ENCODE measurements around the gene SCAF4.

DNA sequence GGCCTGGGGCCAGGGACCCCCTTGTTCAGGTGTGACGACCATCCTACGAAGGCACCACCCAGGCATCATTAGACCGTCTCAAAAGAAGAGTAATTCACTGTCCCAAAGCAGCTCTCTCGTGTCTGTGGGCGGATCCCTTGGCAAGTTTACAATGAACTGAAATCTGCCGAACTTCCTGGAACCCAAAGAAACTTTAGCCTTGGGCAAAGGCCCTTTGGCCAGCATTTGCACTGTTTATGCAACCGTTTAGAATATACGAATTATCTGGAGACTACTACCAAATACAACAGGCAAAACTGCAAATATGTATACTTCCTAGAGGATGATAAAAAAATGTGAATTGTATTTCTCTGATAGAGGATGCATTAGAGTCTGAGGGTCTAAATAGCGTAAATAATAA is 73.9 kb downstream of the SCAF4 start:
- TF ChIP-seq, protein P1, sequence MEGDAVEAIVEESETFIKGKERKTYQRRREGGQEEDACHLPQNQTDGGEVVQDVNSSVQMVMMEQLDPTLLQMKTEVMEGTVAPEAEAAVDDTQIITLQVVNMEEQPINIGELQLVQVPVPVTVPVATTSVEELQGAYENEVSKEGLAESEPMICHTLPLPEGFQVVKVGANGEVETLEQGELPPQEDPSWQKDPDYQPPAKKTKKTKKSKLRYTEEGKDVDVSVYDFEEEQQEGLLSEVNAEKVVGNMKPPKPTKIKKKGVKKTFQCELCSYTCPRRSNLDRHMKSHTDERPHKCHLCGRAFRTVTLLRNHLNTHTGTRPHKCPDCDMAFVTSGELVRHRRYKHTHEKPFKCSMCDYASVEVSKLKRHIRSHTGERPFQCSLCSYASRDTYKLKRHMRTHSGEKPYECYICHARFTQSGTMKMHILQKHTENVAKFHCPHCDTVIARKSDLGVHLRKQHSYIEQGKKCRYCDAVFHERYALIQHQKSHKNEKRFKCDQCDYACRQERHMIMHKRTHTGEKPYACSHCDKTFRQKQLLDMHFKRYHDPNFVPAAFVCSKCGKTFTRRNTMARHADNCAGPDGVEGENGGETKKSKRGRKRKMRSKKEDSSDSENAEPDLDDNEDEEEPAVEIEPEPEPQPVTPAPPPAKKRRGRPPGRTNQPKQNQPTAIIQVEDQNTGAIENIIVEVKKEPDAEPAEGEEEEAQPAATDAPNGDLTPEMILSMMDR (conservative IDR thresholded peaks at IDR 0.05; ENCODE audit: low read length), result no peak
- no peak for TF ChIP-seq EZH2phosphoT487 (IDR thresholded peaks at IDR 0.05; ENCODE audit: borderline replicate concordance)

Data from Loucy (cell line).